KOPT-K1 (cell line): ENCODE results near the gene PRX.

ENCODE experiments used
- H3K27ac ChIP-seq: fragments of 200-600 bp; sonication (generic); 2 replicates; pipeline ENCODE4 v1.5.1; 2016; ENCODE audit warnings: antibody characterized with exemption, mild to moderate bottlenecking, low read depth, low read length; ENCODE audit not compliant: poor library complexity, severe bottlenecking
- H3K36me3 ChIP-seq: fragments of 200-600 bp; sonication (generic); 2 replicates; pipeline ENCODE4 v1.5.1; 2017; ENCODE audit warnings: antibody characterized with exemption, mild to moderate bottlenecking, low read length, moderate library complexity; ENCODE audit not compliant: insufficient read depth
- H3K9me3 ChIP-seq: fragments of 200-600 bp; sonication (generic); 2 replicates; pipeline ENCODE4 v1.5.1; 2017; ENCODE audit warnings: antibody characterized with exemption, low read length, mild to moderate bottlenecking; ENCODE audit not compliant: insufficient read depth, poor library complexity, severe bottlenecking

Gene PRX

DNA sequence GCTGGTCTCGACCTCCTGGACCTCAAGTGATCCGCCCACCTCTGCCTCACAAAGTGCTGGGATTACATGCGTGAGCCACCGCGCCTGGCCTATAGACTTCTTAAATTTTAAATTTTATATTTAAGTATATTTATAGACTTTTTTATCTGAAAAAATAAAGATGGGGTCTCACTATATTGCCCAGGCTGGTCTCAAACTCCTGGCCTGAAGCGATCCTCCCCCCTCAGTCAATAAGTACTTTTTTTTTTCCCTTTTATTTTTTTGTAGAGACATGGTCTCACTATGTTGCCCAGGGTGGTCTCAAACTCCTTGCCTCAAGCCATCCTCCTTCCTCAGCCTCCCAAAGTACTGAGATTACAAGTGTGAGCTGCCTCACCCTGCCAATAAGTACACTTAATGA lies 10.8 kb upstream of the PRX start:
- Histone ChIP-seq H3K27ac (no peak overlapping the region), H3K9me3 (no peaks in the 10 kb centered on the region), H3K36me3 (no peaks in the 10 kb centered on the region)

DNA sequence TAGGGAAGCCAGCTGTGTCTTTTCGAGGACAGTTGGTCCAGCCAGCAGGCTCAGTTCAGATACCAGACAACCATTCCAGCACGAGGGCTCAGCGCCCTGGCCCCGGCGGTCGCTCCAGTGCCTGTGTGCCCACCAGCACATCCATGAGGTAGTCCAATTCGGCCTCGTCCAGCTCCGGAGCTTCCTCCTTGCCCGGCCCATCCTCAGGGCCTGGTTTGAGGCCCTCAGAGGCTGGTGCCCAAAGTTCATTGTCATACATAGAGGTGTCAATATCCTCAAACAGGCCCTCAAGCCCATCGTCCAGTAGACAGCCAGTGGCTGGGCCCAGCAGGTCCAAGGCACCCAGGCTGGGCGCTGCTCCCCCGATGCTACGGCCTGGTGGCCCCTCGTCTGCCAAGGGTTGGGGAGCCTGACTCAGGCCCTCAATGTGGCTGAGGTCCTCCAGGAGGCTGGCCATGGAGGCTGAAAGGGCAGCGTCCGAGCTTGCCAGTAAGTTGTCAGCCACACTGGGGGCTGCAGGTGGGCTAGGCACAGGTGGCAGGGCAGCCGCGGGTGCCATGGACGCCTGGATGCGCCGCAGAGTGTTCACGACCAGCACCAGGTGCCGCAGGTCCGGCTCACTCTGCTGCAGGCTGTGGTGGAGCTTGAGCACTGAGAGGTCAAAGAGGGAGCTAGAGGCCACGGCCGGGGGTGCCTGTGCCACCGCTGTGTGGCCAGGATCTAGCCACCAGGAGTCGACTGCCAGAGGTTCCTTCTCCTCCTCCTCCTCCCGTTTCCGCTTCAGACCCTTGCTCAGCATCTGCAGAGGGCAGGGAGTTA lies 9.8 kb upstream of the PRX start:
- Histone ChIP-seq H3K9me3 (no peaks in the 10 kb centered on the region), H3K27ac (no peak overlapping the region), H3K36me3 (no peaks in the 10 kb centered on the region)

GRCh38 chr19:40421993-40422747 lies 9.0 kb upstream of the PRX start:
- Histone ChIP-seq H3K36me3 (no peaks in the 10 kb centered on the region), H3K27ac (no peak overlapping the region), H3K9me3 (no peaks in the 10 kb centered on the region)

DNA sequence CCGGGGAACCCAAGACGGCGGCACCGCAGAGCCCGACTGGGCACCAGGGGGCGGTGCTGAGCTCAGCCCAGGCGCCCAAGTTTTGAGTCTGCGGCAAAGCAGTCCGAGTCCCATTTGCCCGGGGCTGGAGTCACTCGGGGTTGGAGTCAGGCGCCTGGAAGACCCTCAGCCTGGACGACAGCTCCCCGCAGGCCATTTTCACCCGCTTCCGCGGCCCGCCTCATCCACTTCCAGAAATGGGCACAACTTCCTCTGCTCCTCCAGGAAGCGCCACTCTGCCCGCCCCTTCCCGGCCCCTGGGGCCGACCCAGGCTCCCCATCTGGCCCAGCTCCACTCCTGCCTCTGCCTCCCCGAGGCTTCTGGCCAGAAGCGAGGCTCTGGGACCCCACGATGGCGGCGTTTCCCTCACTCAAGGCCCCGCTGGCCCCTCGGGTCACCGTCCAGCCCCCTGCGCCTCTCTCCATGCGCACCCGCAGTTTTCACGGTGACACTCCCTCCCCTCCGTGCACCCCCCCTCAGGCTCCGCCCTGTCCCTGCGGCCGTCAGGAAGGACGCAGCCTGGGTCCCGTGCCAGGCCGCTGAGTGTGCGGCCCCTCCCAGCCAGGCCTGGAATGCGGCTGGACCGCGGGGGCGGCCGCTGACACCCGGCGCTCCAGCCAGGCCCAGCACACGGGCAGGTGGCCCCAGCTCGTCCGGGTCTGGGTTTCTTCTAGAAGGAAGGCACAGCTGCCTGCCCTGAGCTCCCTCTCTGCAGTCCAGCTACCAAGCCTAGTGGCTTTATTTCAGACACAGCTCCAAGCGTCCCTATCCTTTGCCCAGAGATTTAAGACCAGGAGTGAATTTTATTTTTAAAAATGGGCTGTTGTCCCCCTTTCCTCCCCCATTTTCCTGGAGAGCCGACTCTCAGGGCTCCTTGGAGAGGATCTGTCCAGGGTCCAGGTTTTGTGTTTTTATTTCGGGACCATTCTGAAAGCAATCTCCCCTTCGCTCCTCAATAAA lies 7.9 kb upstream of the PRX start:
- no peaks in the 10 kb centered on the region for H3K36me3 ChIP-seq
- H3K27ac ChIP-seq, result peak overlapping the region; percentile 72
- H3K9me3 ChIP-seq, result no peaks in the 10 kb centered on the region

- Histone ChIP-seq H3K36me3 (no peaks in the 10 kb centered on the region), H3K9me3 (no peaks in the 10 kb centered on the region), H3K27ac (peak overlapping the region; percentile 72)
Measured at GRCh38 chr19:40420451-40420765, 7.2 kb upstream of the PRX start.

- Histone ChIP-seq H3K9me3 (no peaks in the 10 kb centered on the region), H3K36me3 (no peaks in the 10 kb centered on the region), H3K27ac (no peak overlapping the region)
Measured at GRCh38 chr19:40419780-40420179, 6.6 kb upstream of the PRX start.

DNA sequence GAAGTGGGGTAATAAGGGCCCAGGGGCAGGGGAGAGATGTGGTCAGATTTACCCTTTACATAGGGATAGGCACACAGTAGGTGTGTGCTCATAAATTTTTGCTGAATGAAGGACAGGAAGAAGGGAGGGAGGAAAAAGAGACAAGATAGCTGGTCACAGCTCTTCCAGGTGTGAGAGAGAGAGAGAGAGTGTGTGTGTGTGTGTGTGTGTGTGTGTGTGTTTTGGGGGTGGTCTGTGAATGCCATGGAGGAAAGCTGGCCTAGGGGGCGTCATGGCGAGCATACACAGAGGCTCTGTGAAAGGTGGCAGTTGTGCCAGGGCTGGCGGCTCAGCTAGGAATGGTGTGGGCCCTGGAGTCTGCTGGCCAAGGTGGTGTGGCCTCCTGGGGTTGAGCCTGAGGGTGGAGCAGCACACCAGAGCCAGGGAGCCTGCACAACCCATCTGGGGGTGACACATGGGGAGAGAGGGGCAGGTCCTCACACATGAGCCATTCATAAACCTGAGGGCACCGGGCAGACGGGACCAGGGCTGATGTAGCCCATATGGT lies 6.0 kb upstream of the PRX start:
- Histone ChIP-seq H3K9me3 (no peaks in the 10 kb centered on the region), H3K36me3 (no peaks in the 10 kb centered on the region), H3K27ac (no peak overlapping the region)

- no peak overlapping the region for H3K27ac ChIP-seq
- H3K9me3 ChIP-seq, result no peaks in the 10 kb centered on the region
- no peaks in the 10 kb centered on the region for H3K36me3 ChIP-seq
Measured at GRCh38 chr19:40418040-40418439, 4.9 kb upstream of the PRX start.

DNA sequence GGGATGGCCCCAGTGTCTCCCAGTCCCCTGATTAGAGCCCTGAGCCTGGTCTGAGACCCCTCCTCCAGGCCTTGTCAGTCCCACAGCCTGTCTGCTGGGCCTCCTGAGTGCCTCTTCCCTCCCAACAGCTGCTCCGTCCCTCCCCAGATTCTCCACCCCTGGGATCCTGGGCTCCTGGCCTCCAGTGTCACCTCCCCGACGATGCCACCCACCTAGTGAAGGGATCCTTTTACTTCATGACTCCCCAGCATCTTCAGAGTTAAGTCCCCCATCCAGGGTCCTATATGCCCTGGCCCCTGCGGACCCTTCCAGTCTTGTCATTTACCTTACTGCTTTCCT lies 4.4 kb upstream of the PRX start:
- H3K9me3 ChIP-seq, result no peaks in the 10 kb centered on the region
- H3K27ac ChIP-seq, result no peak overlapping the region
- no peaks in the 10 kb centered on the region for H3K36me3 ChIP-seq

GRCh38 chr19:40416918-40417642 lies 3.9 kb upstream of the PRX start:
- Histone ChIP-seq H3K9me3 (no peaks in the 10 kb centered on the region), H3K27ac (no peak overlapping the region), H3K36me3 (no peaks in the 10 kb centered on the region)

GRCh38 chr19:40415768-40416167 lies 2.6 kb upstream of the PRX start:
- Histone ChIP-seq H3K27ac (no peak overlapping the region), H3K36me3 (no peaks in the 10 kb centered on the region), H3K9me3 (no peaks in the 10 kb centered on the region)

DNA sequence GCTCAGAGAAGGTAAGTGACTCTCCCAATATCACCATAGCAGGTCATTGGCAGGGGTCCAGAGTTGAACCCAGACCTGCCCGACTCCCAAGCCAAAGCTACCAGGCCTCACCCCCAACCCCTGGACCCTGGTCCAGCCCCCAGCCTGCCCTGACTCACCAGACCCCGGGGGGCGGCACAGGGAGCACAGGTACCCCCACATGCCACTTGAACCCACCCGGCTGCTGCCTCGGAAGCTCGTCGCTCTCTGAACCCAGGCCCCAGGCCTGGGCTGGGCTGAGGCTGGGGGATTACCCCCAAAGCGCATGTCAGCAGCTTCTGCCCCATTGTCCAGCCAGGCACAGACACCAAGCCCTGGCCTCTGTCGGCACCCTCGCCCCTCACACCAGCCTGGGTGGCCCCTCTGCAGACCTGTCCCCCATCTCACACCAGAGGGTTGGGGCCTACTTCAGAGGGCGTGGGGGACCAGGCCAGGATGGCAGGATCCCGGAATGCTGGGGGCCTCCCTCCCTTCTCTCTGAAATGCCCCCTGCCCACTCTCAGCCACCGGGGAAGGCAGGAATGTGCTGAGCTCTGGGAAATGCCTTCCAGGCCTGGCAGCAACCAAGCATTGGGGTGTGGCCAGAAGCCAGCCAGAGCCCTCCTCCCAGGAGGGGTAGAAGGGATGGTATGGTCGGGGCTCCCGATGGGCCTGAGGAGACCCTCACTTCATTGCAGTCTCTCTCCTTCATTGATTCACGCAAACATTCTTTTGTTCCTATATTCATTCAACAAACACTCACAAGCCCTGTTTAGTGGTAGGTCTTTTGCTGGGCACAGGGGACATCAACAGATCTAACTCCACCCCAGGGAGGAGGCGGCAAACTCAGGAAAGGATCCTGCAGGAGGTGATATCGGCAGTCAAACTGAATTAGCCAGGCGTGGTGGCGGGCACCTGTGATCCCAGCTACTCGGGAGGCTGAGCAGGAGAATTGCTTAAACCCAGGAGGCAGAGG lies 1.7 kb upstream of the PRX start:
- Histone ChIP-seq H3K27ac (no peak overlapping the region), H3K36me3 (no peaks in the 10 kb centered on the region), H3K9me3 (no peaks in the 10 kb centered on the region)

DNA sequence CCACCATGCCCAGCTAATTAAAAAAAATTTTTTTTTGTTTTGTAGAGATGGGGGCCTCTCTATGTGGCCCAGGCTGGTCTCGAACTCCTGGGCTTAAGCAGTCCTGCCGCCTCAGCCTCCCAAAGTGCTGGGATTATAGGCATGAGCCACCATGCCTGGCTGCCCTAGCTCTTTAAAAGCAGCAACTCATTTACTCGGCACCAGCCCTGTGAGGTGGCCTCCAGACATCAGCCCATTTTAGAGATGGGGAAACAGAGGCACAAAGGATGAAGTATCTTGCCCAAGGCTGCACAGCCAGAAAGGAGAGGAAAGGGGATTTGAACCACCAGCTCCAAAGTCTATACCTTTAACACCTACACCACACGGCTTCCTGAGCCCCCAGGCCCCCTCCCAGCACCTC lies 312 bp downstream of the PRX start:
- Histone ChIP-seq H3K36me3 (no peaks in the 10 kb centered on the region), H3K27ac (no peak overlapping the region), H3K9me3 (no peaks in the 10 kb centered on the region)
